ENCODE measurements around the gene ATP5F1C. TPM values are rescaled to one million over a fixed set of nuclear protein-coding genes. Genes with fewer than 3 reads are reported as not detected.
"Not testable (repeated sequence)": the region's sequence is repeated elsewhere in the genome, so short reads cannot be mapped to it uniquely, and the experiment has no call there.

The ATP5F1C gene
- total RNA-seq, 1 experiment from 2014 or later = 189 TPM

DNA sequence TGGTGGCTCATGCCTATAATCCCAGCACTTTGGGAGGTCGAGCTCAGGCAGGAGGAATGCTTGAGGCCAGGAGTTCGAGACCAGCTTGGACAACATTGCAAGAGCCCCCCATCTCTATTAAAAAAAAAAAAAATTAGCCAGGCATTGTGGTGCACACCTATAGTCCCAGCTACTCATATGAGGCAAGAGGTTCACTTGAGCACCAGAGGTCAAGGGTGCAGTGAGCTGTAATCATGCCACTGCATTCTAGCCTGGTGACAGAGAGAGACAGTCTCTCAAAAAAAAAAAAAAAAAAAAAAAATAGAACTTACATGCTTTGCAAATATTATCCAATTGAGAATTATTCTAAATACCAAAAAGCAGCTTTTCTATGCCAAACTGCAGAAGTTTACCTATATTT is 11.2 kb upstream of the ATP5F1C start:
- BruUV-seq (replicated peaks) = no TSS peak
- Histone ChIP-seq H3K27ac (ENCODE audit: low read length) (no peak overlapping the region), H3K27me3 (ENCODE audit: control insufficient read depth, insufficient read depth, low read length) (no peaks in the 10 kb centered on the region), H3K36me3 (ENCODE audit: control insufficient read depth, insufficient read depth, low read length) (peaks cover 4% of the 10 kb centered on the region), H3K4me1 (ENCODE audit: control insufficient read depth, insufficient read depth, low read length) (no peaks in the 10 kb centered on the region), H3K4me3 (ENCODE audit: low read depth in 2 of 2, low read length in 2 of 2) (no peak overlapping the region), H3K9me3 (ENCODE audit: control insufficient read depth, insufficient read depth, low read depth, low read length) (no peaks in the 10 kb centered on the region)
- no peak for TF ChIP-seq SIN3A (IDR thresholded peaks at IDR 0.05; ENCODE audit: borderline replicate concordance, insufficient read depth, low read depth, low read length)
- no peak for TF ChIP-seq TCF7L2 (IDR thresholded peaks at IDR 0.05; ENCODE audit: low read depth, low read length)
- TF ChIP-seq, protein P1, sequence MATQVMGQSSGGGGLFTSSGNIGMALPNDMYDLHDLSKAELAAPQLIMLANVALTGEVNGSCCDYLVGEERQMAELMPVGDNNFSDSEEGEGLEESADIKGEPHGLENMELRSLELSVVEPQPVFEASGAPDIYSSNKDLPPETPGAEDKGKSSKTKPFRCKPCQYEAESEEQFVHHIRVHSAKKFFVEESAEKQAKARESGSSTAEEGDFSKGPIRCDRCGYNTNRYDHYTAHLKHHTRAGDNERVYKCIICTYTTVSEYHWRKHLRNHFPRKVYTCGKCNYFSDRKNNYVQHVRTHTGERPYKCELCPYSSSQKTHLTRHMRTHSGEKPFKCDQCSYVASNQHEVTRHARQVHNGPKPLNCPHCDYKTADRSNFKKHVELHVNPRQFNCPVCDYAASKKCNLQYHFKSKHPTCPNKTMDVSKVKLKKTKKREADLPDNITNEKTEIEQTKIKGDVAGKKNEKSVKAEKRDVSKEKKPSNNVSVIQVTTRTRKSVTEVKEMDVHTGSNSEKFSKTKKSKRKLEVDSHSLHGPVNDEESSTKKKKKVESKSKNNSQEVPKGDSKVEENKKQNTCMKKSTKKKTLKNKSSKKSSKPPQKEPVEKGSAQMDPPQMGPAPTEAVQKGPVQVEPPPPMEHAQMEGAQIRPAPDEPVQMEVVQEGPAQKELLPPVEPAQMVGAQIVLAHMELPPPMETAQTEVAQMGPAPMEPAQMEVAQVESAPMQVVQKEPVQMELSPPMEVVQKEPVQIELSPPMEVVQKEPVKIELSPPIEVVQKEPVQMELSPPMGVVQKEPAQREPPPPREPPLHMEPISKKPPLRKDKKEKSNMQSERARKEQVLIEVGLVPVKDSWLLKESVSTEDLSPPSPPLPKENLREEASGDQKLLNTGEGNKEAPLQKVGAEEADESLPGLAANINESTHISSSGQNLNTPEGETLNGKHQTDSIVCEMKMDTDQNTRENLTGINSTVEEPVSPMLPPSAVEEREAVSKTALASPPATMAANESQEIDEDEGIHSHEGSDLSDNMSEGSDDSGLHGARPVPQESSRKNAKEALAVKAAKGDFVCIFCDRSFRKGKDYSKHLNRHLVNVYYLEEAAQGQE (IDR thresholded peaks at IDR 0.05; ENCODE audit: insufficient read depth in 1 of 2, low read depth in 2 of 2, low read length in 1 of 2) = no peak
- no peak for TF ChIP-seq POLR2AphosphoS5 (IDR thresholded peaks at IDR 0.05; ENCODE audit: low read depth, low read length)
- TF ChIP-seq, protein P2, sequence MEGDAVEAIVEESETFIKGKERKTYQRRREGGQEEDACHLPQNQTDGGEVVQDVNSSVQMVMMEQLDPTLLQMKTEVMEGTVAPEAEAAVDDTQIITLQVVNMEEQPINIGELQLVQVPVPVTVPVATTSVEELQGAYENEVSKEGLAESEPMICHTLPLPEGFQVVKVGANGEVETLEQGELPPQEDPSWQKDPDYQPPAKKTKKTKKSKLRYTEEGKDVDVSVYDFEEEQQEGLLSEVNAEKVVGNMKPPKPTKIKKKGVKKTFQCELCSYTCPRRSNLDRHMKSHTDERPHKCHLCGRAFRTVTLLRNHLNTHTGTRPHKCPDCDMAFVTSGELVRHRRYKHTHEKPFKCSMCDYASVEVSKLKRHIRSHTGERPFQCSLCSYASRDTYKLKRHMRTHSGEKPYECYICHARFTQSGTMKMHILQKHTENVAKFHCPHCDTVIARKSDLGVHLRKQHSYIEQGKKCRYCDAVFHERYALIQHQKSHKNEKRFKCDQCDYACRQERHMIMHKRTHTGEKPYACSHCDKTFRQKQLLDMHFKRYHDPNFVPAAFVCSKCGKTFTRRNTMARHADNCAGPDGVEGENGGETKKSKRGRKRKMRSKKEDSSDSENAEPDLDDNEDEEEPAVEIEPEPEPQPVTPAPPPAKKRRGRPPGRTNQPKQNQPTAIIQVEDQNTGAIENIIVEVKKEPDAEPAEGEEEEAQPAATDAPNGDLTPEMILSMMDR (IDR thresholded peaks at IDR 0.05) = no peak
- ATAC-seq = no peak
- POLR2A ChIA-PET = no interaction called here
- in situ Hi-C loops (cut with HindIII; ENCODE audit: low pct_unique_long_range_greater_than_20kb, low sequenced_read_pairs) (no loop called here), intact Hi-C loops (cut with micrococcal nuclease; ENCODE audit: unreplicated experiment) (no loop called here)
- no peak for DNase-seq (ENCODE audit: low read depth, low spot score)
- CTCF ChIA-PET = no interaction called here

DNA sequence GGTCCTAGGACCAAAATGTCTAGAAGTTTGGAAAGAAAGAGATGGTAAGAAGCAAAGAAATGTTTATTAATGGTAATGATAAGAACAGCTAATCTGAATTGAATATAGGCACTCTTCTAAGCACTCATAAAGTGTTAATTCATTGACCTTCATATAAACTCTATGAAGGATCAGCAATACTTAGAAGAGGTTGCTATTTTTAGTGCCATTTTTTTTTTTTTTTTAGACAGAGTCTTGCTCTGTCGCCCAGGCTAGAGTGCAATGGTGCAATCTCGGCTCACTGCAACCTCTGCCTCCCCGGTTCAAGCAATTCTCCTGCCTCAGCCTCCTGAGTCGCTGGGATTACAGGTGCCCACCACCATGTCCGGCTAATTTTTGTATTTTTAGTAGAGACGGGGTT is 5.8 kb upstream of the ATP5F1C start:
- CTCF ChIA-PET, POLR2A ChIA-PET: not testable (repeated sequence)

DNA sequence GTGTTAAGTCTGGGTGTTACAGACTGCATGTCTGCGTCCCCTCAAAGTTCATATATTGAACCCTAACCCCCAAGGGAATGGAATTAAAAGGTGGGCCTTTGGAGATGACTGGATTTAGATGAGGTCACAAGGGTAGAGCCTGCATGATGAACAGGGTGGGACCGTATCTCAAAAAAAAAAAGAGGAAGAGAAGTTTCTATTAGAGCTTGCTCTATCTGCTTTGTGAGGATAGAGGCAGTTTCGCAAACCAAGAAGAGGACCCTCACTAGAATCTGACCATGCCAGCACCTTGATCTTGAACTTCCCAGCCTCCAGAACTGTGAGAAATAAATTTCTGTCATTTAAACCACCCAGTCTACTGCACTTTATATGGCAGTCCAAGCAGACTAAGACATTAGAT is 1.5 kb upstream of the ATP5F1C start:
- no peak for ATAC-seq
- ChIA-PET POLR2A (no interaction called here), CTCF (no interaction called here)
- Histone ChIP-seq H3K36me3 (ENCODE audit: control insufficient read depth, insufficient read depth, low read length) (peaks cover 11% of the 10 kb centered on the region), H3K4me1 (ENCODE audit: control insufficient read depth, insufficient read depth, low read length) (peaks cover 9% of the 10 kb centered on the region), H3K9me3 (ENCODE audit: control insufficient read depth, insufficient read depth, low read depth, low read length) (no peaks in the 10 kb centered on the region), H3K27ac (ENCODE audit: low read length) (no peak overlapping the region), H3K27me3 (ENCODE audit: control insufficient read depth, insufficient read depth, low read length) (no peaks in the 10 kb centered on the region), H3K4me3 (ENCODE audit: low read depth in 2 of 2, low read length in 2 of 2) (peak overlapping the region; percentile 90 to 94)
- intact Hi-C loops (cut with micrococcal nuclease; ENCODE audit: unreplicated experiment) = no loop called here
- TF ChIP-seq, protein P2 (IDR thresholded peaks at IDR 0.05) = no peak
- no peak for TF ChIP-seq TCF7L2 (IDR thresholded peaks at IDR 0.05; ENCODE audit: low read depth, low read length)
- TF ChIP-seq, protein P1 (IDR thresholded peaks at IDR 0.05; ENCODE audit: insufficient read depth in 1 of 2, low read depth in 2 of 2, low read length in 1 of 2) = no peak
- no peak for TF ChIP-seq SIN3A (IDR thresholded peaks at IDR 0.05; ENCODE audit: borderline replicate concordance, insufficient read depth, low read depth, low read length)
- TF ChIP-seq POLR2AphosphoS5 (IDR thresholded peaks at IDR 0.05; ENCODE audit: low read depth, low read length) = no peak
- in situ Hi-C loops (cut with HindIII; ENCODE audit: low pct_unique_long_range_greater_than_20kb, low sequenced_read_pairs) = no loop called here
- BruUV-seq (replicated peaks) = no TSS peak
- DNase-seq (ENCODE audit: low read depth, low spot score) = no peak

More for the DNA sequence above, 5.8 kb upstream of the ATP5F1C start:
- H3K4me1 ChIP-seq (ENCODE audit: control insufficient read depth, insufficient read depth, low read length); H3K27me3 ChIP-seq (ENCODE audit: control insufficient read depth, insufficient read depth, low read length); intact Hi-C loops (cut with micrococcal nuclease; ENCODE audit: unreplicated experiment); H3K4me3 ChIP-seq (ENCODE audit: low read depth in 2 of 2, low read length in 2 of 2); H3K36me3 ChIP-seq (ENCODE audit: control insufficient read depth, insufficient read depth, low read length); H3K27ac ChIP-seq (ENCODE audit: low read length); H3K9me3 ChIP-seq (ENCODE audit: control insufficient read depth, insufficient read depth, low read depth, low read length); DNase-seq (ENCODE audit: low read depth, low spot score); in situ Hi-C loops (cut with HindIII; ENCODE audit: low pct_unique_long_range_greater_than_20kb, low sequenced_read_pairs); BruUV-seq (replicated peaks); ATAC-seq: not testable (repeated sequence)
